HCT116 (cell line): ENCODE data around the gene EVI5. TPM values are rescaled to one million over a fixed set of nuclear protein-coding genes. Genes with fewer than 3 reads are reported as not detected.
"Not testable (repeated sequence)": the region's sequence is repeated elsewhere in the genome, so short reads cannot be mapped to it uniquely, and the experiment has no call there.

Source experiments
- ATAC-seq: fragments of 200-7000 bp; cut with Tn5 transposase; 2 replicates; pipeline ENCODE4 v1.9.1; 2020; ENCODE audit warnings: mild to moderate bottlenecking, moderate library complexity
- BruUV-seq: library from RNA; stranded (reverse); fragments of 400-500 nt; replicated peaks from 2 replicates; lab custom pipeline; 2021; lab: Mats Ljungman, UMichigan
- CTCF ChIA-PET: fragments of 300-600 bp; sonication (Branson Sonifier 250); formaldehyde crosslinking; loops from one replicate; lab custom pipeline; 2021; ENCODE audit warnings: antibody characterized with exemption; lab: Charles Lee
- POLR2A ChIA-PET: fragments of 300-600, 350-600 bp; sonication (Branson Sonifier 250); formaldehyde crosslinking; loops from one replicate; lab custom pipeline; 2021; ENCODE audit warnings: antibody characterized with exemption; lab: Charles Lee
- RAD21 ChIA-PET, 2 experiments: fragments of 300-600 bp; sonication (Branson Sonifier 250); formaldehyde crosslinking; loops; one replicate each; lab custom pipeline; 2023; ENCODE audit warnings: low total read pairs in 2 of 2; ENCODE audit not compliant: uncharacterized antibody in 2 of 2, unreplicated experiment in 2 of 2, low non-redundant PET in 1 of 2; lab: Charles Lee
- DNase-seq: peaks from one replicate; pipeline ENCODE4 v3.0.0-alpha.2; 2010; ENCODE audit warnings: low read depth, low spot score
- H2AFZ ChIP-seq: fragments of 200-600 bp; shearing (Covaris generic), sonication (generic); 2 replicates; pipeline ENCODE4 v1.6.1; 2017; ENCODE audit warnings: low read depth, mixed run types, mixed read lengths, antibody characterized with exemption, low read length; ENCODE audit not compliant: poor library complexity, severe bottlenecking
- H3K27ac ChIP-seq: 2 replicates; pipeline ENCODE4 v1.5.1; 2012; ENCODE audit warnings: low read depth, low read length
- H3K27me3 ChIP-seq: fragments of 200-600 bp; sonication (generic); 2 replicates; pipeline ENCODE4 v1.6.1; 2016; ENCODE audit warnings: mixed run types, low read length, mixed read lengths; ENCODE audit not compliant: insufficient read depth
- H3K36me3 ChIP-seq, 2 experiments: fragments of 200-500 bp in 1 of 2; fragments of 200-600 bp in 1 of 2; sonication (Bioruptor generic) in 1 of 2; sonication (generic) in 1 of 2; 2 replicates each; pipeline versions ENCODE4 v1.5.1 to v1.6.1; 2014 to 2016; ENCODE audit warnings: low read length in 2 of 2, inconsistent platforms in 1 of 2, mixed read lengths in 1 of 2, mixed run types in 1 of 2; ENCODE audit not compliant: insufficient read depth in 2 of 2, control insufficient read depth in 1 of 2
- H3K4me1 ChIP-seq, 2 experiments: fragments of 200-600 bp in 1 of 2; sonication (generic) in 1 of 2; 2 replicates each; pipeline versions ENCODE4 v1.5.1 to v1.6.1; 2012 to 2017; ENCODE audit warnings: low read length in 2 of 2, inconsistent platforms in 1 of 2, mild to moderate bottlenecking in 1 of 2, mixed read lengths in 1 of 2, mixed run types in 1 of 2, moderate library complexity in 1 of 2; ENCODE audit not compliant: insufficient read depth in 2 of 2, control insufficient read depth in 1 of 2
- H3K4me2 ChIP-seq: fragments of 200-600 bp; sonication (generic); 2 replicates; pipeline ENCODE4 v1.6.1; 2017; ENCODE audit warnings: mixed run types, low read length, mixed read lengths
- H3K4me3 ChIP-seq, 2 experiments: fragments of 200-600 bp in 1 of 2; sonication (generic) in 1 of 2; replicated peaks in 1 of 2; 2 replicates each; pipeline ENCODE4 v1.5.1; 2011 to 2016; ENCODE audit warnings: low read length in 2 of 2, control low read depth in 1 of 2, low read depth in 1 of 2, mild to moderate bottlenecking in 1 of 2, mixed read lengths in 1 of 2, mixed run types in 1 of 2
- H3K79me2 ChIP-seq: fragments of 200-600 bp; sonication (generic); 2 replicates; pipeline ENCODE4 v1.6.1; 2017; ENCODE audit warnings: mild to moderate bottlenecking, mixed run types, low read length, moderate library complexity, mixed read lengths; ENCODE audit not compliant: insufficient read depth
- H3K9ac ChIP-seq: fragments of 200-600 bp; sonication (generic); 2 replicates; pipeline ENCODE4 v1.6.1; 2016; ENCODE audit warnings: low read length, mixed read lengths
- H3K9me2 ChIP-seq: fragments of 200-600 bp; sonication (generic), shearing (Covaris generic); 2 replicates; pipeline ENCODE4 v1.6.1; 2017; ENCODE audit warnings: mixed run types, mild to moderate bottlenecking, moderate library complexity; ENCODE audit not compliant: insufficient read depth
- H3K9me3 ChIP-seq, 2 experiments: fragments of 200-500 bp in 1 of 2; fragments of 200-600 bp in 1 of 2; sonication (Bioruptor generic) in 1 of 2; sonication (generic) in 1 of 2; 2 replicates each; pipeline ENCODE4 v1.6.1; 2014 to 2017; ENCODE audit warnings: low read length in 2 of 2, mixed read lengths in 2 of 2, inconsistent platforms in 1 of 2, low read depth in 1 of 2, mild to moderate bottlenecking in 1 of 2, mixed run types in 1 of 2, moderate library complexity in 1 of 2; ENCODE audit not compliant: control insufficient read depth in 1 of 2, insufficient read depth in 1 of 2
- H4K20me1 ChIP-seq: fragments of 200-600 bp; sonication (generic), shearing (Covaris generic); 2 replicates; pipeline ENCODE4 v1.6.1; 2017; ENCODE audit warnings: mixed run types, mild to moderate bottlenecking, moderate library complexity; ENCODE audit not compliant: insufficient read depth
- ZFX ChIP-seq: fragments of 450-650 bp; IDR thresholded peaks from 2 replicates; pipeline ENCODE4 v1.6.1; 2017
- intact Hi-C: fragments of 100-400 bp; cut with micrococcal nuclease; formaldehyde crosslinking; loops from 2 replicates; pipeline ENCODE4 v1.10.0; 2022
- total RNA-seq: library from RNA; stranded (reverse); gene quantifications from one replicate; pipeline ENCODE4 v1.2.1, GENCODE V29; 2021; ENCODE audit not compliant: unreplicated experiment

The EVI5 gene
- total RNA-seq, 1 experiment from 2014 or later: 21.8 TPM

GRCh38 chr1:92721886-92722285 lies 63.0 kb downstream of the EVI5 start:
- DNase-seq: no peak
- no peak overlapping the region for H2AFZ ChIP-seq
- no TSS peak for BruUV-seq
- intact Hi-C loops: no loop called here
- no peak for TF ChIP-seq ZFX
- TF ChIP-seq, all 23 proteins: peak for 0
- Histone ChIP-seq H3K27ac (no peak overlapping the region), H3K9ac (no peak overlapping the region), H3K4me2 (no peak overlapping the region), H3K79me2 (no peaks in the 10 kb centered on the region), H3K9me3 (no peaks in the 10 kb centered on the region), H3K4me1 (no peaks in the 10 kb centered on the region), H3K27me3 (no peaks in the 10 kb centered on the region), H3K4me3 (no peak overlapping the region), H3K9me2 (no peaks in the 10 kb centered on the region), H4K20me1 (no peaks in the 10 kb centered on the region), H3K36me3 (no peaks in the 10 kb centered on the region)
- ChIA-PET POLR2A (no interaction called here), RAD21 (no interaction called here), CTCF (no interaction called here)
- no peak for ATAC-seq

DNA sequence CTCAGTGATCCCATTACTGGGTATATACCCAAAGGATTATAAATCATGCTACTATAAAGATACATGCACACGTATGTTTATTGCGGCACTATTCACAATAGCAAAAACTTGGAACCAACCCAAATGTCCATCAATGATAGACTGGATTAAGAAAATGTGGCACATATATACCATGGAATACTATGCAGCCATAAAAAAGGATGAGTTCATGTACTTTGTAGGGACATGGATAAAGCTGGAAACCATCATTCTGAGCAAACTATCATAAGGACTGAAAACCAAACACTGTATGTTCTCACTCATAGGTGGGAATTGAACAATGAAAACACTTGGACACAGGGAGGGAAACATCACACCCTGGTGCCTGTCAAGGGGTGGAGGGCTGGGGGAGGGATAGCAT lies 63.8 kb downstream of the EVI5 start:
- H4K20me1 ChIP-seq, POLR2A ChIA-PET, DNase-seq, H3K4me1 ChIP-seq, H3K9me2 ChIP-seq, H3K9ac ChIP-seq, H2AFZ ChIP-seq, BruUV-seq, H3K27me3 ChIP-seq, H3K9me3 ChIP-seq, CTCF ChIA-PET, intact Hi-C loops, H3K4me3 ChIP-seq, ATAC-seq, H3K79me2 ChIP-seq, H3K4me2 ChIP-seq, RAD21 ChIA-PET, H3K36me3 ChIP-seq, H3K27ac ChIP-seq: not testable (repeated sequence)

DNA sequence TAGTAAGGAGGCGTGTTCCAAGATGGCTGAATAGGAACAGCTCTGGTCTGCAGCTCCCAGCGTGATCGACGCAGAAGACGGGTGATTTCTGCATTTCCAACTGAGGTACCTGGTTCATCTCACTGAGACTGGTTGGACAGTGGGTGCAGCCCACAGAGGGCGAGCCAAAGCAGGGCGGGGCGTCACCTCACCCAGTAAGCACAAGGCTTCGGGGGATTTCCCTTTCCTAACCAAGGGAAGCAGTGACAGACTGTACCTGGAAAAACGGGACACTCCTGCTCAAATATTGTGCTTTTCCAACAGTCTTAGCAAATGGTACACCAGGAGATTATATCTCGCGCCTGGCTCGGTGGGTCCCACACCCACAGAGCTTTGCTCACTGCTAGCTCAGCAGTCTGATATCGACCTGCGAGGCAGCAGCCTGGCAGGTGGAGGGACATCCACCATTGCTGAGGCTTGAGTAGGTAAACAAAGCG lies 69.4 kb downstream of the EVI5 start:
- DNase-seq, H3K36me3 ChIP-seq, H4K20me1 ChIP-seq, CTCF ChIA-PET, H3K27me3 ChIP-seq, BruUV-seq, POLR2A ChIA-PET, ATAC-seq, intact Hi-C loops, H3K4me1 ChIP-seq, H3K27ac ChIP-seq, H3K9me3 ChIP-seq, RAD21 ChIA-PET, H3K9me2 ChIP-seq, H2AFZ ChIP-seq, H3K4me3 ChIP-seq, H3K9ac ChIP-seq, H3K4me2 ChIP-seq, H3K79me2 ChIP-seq: not testable (repeated sequence)
